Measurements from ENCODE around the gene ECT2L.

- TF ChIP-seq CTCF (conservative IDR thresholded peaks at IDR 0.05; ENCODE audit: low read depth in 2 of 2): 0 out of 4 replicates have a peak, but pooled peaks of 1 of the 2 experiments have one; percentile 10
- TF ChIP-seq ZNF462 (CRISPR knock-in tag; IDR thresholded peaks at IDR 0.05): no peak
- TF ChIP-seq REST (IDR thresholded peaks at IDR 0.05; ENCODE audit: unreplicated experiment): no peak
- no peak for TF ChIP-seq POLR2AphosphoS5 (IDR thresholded peaks at IDR 0.05; ENCODE audit: low read depth)
- TF ChIP-seq EZH2 (IDR thresholded peaks at IDR 0.05; ENCODE audit: low read depth, unreplicated experiment): no peak
- no peak for TF ChIP-seq EZH2phosphoT487 (IDR thresholded peaks at IDR 0.05; ENCODE audit: unreplicated experiment)
- no peak for TF ChIP-seq JUNB (IDR thresholded peaks at IDR 0.05; ENCODE audit: unreplicated experiment)
- TF ChIP-seq CREB1 (CRISPR knock-in tag; IDR thresholded peaks at IDR 0.05; ENCODE audit: low read depth): no peak
- no peak for TF ChIP-seq STAT1 (IDR thresholded peaks at IDR 0.05; ENCODE audit: unreplicated experiment)
- TF ChIP-seq ZNF331 (CRISPR knock-in tag; IDR thresholded peaks at IDR 0.05; ENCODE audit: low read depth): no peak
- TF ChIP-seq ZNF114 (CRISPR knock-in tag; IDR thresholded peaks at IDR 0.05): no peak
- no peak for TF ChIP-seq NANOG (IDR thresholded peaks at IDR 0.05; ENCODE audit: borderline replicate concordance)
These were observed 116.4 kb downstream of the ECT2L start for GRCh38 chr6:138912308-138912707.
